ENCODE measurements around the gene GLIPR2.

Gene GLIPR2

DNA sequence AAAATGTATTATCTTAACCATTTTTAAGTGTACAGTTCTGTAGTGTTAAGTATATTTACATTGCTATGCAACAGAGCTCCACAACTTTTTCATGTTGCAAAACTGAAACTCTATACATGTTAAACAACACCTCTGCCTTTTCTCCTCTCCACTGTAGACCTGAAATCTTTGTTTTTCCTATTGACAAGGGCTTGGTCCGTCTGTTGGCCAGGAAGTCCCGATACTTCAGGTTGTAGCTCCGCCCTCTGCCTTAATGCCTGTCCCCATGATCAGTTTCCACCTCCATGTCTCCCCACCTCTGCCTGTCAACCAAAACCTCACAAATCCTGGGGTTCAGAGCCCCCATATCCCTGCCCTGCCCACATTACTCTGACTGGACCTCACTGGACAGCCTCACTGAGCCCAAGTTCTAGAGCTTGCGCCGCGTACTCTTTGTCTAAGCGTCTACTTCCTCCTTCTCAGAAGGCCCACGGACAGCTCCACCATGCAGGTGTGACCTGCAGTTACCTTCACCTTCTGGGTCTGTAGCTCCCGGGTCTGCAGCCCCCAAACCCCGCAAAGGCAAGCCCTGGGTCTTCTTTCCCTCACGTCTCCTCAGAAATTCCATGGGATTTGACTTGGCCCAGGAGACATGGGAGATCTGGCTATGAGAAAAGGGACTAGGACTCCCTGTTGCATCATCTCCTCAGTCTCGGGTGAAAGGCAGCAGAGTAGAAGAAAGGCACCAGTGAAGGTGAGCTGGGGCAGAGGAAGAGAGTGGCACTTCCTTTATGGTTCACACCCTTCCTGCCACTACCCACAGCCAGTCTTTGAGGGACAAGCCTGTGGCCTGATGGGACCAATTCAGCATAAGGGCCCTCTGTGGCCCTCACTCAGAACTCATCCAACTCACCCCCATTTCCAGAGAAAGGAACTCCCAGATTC lies 8.0 kb downstream of the GLIPR2 start:
- no peaks in the 10 kb centered on the region for H3K36me3 ChIP-seq
- DNase-seq, result no peak
- TF ChIP-seq, protein P1, sequence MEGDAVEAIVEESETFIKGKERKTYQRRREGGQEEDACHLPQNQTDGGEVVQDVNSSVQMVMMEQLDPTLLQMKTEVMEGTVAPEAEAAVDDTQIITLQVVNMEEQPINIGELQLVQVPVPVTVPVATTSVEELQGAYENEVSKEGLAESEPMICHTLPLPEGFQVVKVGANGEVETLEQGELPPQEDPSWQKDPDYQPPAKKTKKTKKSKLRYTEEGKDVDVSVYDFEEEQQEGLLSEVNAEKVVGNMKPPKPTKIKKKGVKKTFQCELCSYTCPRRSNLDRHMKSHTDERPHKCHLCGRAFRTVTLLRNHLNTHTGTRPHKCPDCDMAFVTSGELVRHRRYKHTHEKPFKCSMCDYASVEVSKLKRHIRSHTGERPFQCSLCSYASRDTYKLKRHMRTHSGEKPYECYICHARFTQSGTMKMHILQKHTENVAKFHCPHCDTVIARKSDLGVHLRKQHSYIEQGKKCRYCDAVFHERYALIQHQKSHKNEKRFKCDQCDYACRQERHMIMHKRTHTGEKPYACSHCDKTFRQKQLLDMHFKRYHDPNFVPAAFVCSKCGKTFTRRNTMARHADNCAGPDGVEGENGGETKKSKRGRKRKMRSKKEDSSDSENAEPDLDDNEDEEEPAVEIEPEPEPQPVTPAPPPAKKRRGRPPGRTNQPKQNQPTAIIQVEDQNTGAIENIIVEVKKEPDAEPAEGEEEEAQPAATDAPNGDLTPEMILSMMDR (IDR thresholded peaks at IDR 0.05; ENCODE audit: low read depth, low read length), result no peak
- H3K4me1 ChIP-seq, result peaks cover 9% of the 10 kb centered on the region
- no peak overlapping the region for H3K4me3 ChIP-seq (ENCODE audit: low read depth, low read length)
- H3K27me3 ChIP-seq, result no peaks in the 10 kb centered on the region
- no peaks in the 10 kb centered on the region for H3K9me3 ChIP-seq

DNA sequence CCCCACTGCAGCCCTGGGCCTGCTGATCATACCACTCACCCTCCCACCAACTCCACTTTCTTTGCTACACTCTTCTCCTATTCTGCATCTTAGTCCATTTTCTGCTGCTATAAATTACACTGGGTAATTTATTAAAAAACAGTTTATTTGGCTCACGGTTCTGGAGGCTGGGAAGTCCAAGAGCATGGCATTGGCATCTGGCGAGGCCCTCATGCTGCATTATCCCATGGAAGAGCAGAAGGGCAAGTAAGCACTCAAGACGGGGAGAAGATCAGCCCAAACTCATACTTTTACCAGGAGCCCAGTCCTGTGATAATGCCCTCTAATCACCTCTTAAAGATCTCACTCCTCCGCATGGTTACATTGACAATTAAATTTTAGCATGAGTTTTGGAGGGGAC lies 9.4 kb downstream of the GLIPR2 start:
- no peak for DNase-seq
- H3K4me1 ChIP-seq, result peaks cover 12% of the 10 kb centered on the region
- H3K27me3 ChIP-seq, result no peaks in the 10 kb centered on the region
- TF ChIP-seq, protein P1 (IDR thresholded peaks at IDR 0.05; ENCODE audit: low read depth, low read length), result no peak
- H3K36me3 ChIP-seq, result no peaks in the 10 kb centered on the region
- no peak overlapping the region for H3K4me3 ChIP-seq (ENCODE audit: low read depth, low read length)
- no peaks in the 10 kb centered on the region for H3K9me3 ChIP-seq

DNA sequence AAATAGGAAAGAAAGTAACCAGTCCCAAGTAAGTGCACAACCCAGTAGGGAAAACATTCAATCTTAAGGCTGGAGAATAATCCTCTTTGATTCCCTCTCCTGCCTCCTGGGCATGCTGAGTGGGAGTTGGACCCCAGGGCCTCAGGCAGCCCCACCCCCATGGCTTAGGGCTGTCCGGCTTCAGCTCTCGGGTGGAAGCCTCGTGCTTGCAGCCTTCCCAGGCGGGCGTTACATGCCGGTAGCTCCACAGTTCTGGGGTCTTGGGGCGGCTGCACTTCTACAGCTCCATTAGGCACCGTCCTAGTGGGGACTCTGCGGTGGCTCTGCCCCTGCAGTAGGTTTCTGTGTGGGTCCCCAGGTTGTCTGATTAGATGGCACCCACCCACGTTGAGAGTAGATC lies 10.1 kb downstream of the GLIPR2 start:
- Histone ChIP-seq H3K4me1 (peaks cover 12% of the 10 kb centered on the region), H3K27me3 (no peaks in the 10 kb centered on the region), H3K36me3 (no peaks in the 10 kb centered on the region), H3K4me3 (ENCODE audit: low read depth, low read length) (no peak overlapping the region), H3K9me3 (no peaks in the 10 kb centered on the region)
- TF ChIP-seq, protein P1 (IDR thresholded peaks at IDR 0.05; ENCODE audit: low read depth, low read length), result no peak
- no peak for DNase-seq

DNA sequence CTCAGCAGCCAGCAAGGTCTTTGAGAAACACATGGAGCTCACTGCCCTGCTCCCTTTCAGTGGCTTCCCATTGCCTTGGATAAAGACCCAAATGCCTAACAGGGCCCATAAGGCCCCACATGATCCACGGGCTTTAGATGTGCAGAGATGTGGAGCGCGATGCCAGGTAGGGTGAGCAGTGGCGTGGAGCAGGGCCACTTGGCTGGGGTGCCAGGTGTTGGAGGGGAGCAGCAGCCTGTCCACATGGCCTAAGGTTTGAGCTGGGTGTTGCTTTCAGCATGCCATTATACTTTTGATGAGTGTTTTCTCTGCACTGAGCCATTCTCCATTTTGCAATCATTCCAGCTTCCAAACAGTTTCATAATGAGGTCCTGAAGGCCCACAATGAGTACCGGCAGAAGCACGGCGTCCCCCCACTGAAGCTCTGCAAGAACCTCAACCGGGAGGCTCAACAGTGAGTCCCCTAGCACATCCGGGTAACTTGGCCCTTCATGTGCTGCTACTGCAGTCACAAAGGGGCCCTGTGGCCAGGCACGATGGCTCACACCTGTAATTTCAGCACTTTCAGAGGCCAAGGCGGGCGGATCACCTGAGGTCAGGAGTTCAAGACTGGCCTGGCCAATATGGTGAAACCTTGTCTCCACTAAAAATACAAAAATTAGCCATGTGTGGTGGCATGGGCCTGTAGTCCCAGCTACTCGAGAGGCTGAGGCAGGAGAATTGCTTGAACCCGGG lies 11.1 kb downstream of the GLIPR2 start:
- no peaks in the 10 kb centered on the region for H3K36me3 ChIP-seq
- no peaks in the 10 kb centered on the region for H3K9me3 ChIP-seq
- H3K4me1 ChIP-seq, result peaks cover 12% of the 10 kb centered on the region
- no peaks in the 10 kb centered on the region for H3K27me3 ChIP-seq
- TF ChIP-seq, protein P1 (IDR thresholded peaks at IDR 0.05; ENCODE audit: low read depth, low read length), result no peak
- DNase-seq, result no peak
- H3K4me3 ChIP-seq (ENCODE audit: low read depth, low read length), result no peak overlapping the region

DNA sequence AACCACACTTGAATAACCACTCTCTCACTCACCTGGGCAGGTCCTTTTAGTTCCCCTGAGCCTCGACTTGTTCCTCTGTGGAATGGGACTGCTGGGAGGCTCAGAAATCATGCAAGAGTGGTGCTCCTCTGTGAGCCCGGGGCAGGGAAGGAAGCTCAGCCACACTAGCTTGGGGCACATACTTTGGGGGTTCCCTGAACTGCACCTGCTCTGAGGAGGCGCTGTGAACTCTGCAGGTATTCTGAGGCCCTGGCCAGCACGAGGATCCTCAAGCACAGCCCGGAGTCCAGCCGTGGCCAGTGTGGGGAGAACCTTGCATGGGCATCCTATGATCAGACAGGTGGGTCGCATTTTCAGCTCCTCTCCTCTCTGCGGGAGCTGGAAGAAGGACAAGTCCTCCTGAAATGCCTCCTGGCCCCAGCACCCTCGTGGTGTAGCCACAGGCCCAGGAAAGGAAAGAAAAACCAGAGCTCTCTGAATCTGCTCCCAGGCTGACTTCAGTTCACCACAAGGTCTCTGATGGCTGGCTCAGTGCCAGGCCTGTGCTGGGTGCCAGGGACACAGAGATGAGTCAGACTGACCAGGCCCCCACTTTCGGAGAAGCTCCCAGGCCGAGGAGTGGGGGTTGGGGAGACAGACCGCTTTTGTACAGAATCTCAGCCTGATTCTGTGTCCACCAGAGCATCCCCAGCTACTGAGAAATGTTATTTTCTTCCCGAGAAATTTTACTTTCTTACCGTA lies 11.9 kb downstream of the GLIPR2 start:
- Histone ChIP-seq H3K36me3 (no peaks in the 10 kb centered on the region), H3K4me3 (ENCODE audit: low read depth, low read length) (no peak overlapping the region), H3K9me3 (no peaks in the 10 kb centered on the region), H3K27me3 (no peaks in the 10 kb centered on the region), H3K4me1 (peaks cover 12% of the 10 kb centered on the region)
- DNase-seq, result peak; percentile 99
- TF ChIP-seq, protein P1 (IDR thresholded peaks at IDR 0.05; ENCODE audit: low read depth, low read length), result peak; percentile 5; the same call in 1 of the 2 replicates

Measured in BE2C (cell line).